Right lobe of liver (tissue), 6 donors: Measurements from ENCODE around the gene TMUB1. TPM values are rescaled to one million over a fixed set of nuclear protein-coding genes. Genes with fewer than 3 reads are reported as not detected.

Experiments
- ATAC-seq, 4 donors: fragments of 200-7000 bp; cut with Tn5 transposase; one replicate each; pipeline ENCODE4 v1.9.1; 2020; ENCODE audit warnings: mild to moderate bottlenecking in 4 of 4, moderate library complexity in 4 of 4
- DNase-seq, 3 donors: peaks; one replicate each; pipeline ENCODE4 v3.0.0-alpha.2; 2020
- H3K27ac ChIP-seq, 3 donors: fragments of 200-600 bp; one replicate each; pipeline ENCODE4 v1.8.0; 2022
- H3K27me3 ChIP-seq, 2 donors: fragments of 200-600 bp; one replicate each; pipeline ENCODE4 v1.8.0; 2022
- H3K36me3 ChIP-seq, 4 donors: fragments of 200-600 bp; sonication (generic) in 1 of 4; one replicate each; pipeline versions ENCODE4 v1.5.1 to v1.8.0; 2017 to 2022; ENCODE audit warnings: control low read depth in 1 of 4
- H3K4me1 ChIP-seq, 4 donors: fragments of 200-600 bp; sonication (generic) in 1 of 4; one replicate each; pipeline versions ENCODE4 v1.5.1 to v1.8.0; 2017 to 2022; ENCODE audit warnings: control low read depth in 1 of 4
- H3K4me3 ChIP-seq, 3 donors: fragments of 200-600 bp; one replicate each; pipeline ENCODE4 v1.8.0; 2022
- H3K9me3 ChIP-seq, 4 donors: fragments of 200-600 bp; sonication (generic) in 1 of 4; one replicate each; pipeline versions ENCODE4 v1.5.1 to v1.8.0; 2017 to 2022; ENCODE audit warnings: control low read depth in 1 of 4
- CTCF ChIP-seq, 4 donors: fragments of 200-600 bp in 3 of 4; fragments of 450-650 bp in 1 of 4; IDR thresholded peaks; one replicate each; pipeline versions ENCODE4 v1.5.1 to v1.8.0; 2016 to 2022; ENCODE audit warnings: antibody characterized with exemption in 4 of 4, mild to moderate bottlenecking in 2 of 4
- POLR2A ChIP-seq: fragments of 450-650 bp; IDR thresholded peaks from one replicate; pipeline ENCODE4 v1.6.1; 2017; ENCODE audit warnings: antibody characterized with exemption, mild to moderate bottlenecking
- WGBS: methylation state at CpG from one replicate; pipeline ENCODE4 v1.1.6; 2018; ENCODE audit warnings: low coverage, low lambda C conversion rate; ENCODE audit not compliant: insufficient coverage; ENCODE audit errors: missing lambda C conversion rate; 5-methylcytosine and 5-hydroxymethylcytosine counted together
- intact Hi-C, 2 donors: fragments of 100-400 bp; cut with DNase I; formaldehyde crosslinking; loops; one replicate each; pipeline versions ENCODE4 v1.11.2 to v1.14.1; 2022
- total RNA-seq, 6 experiments: library from RNA; depleted of rRNA in 2 of 6; stranded (reverse); fragments of >200 nt in 2 of 6; fragmentation: NEBNext Ultra II Directional in 3 of 6; extraction: Animal tissue kit (Norgen Biotek cat#: 25700) in 3 of 6; gene quantifications; one replicate each; pipeline versions ENCODE4 v1.1.0 to v1.2.4, GENCODE V29; 2016 to 2023
- donor health status: DM: no; HTN: yes; CAD: no.
- donor health status: DM: no; HTN: no; CAD: no.
- donor health status: DM: no; HTN: no; CAD: no.
- donor health status: DM: no; HTN: yes; CAD: no.
- donor health status: DM: no; HTN: yes; CAD: no.

TMUB1 gene
- total RNA-seq, 6 experiments from 2014 or later, result 27.7 to 63.1 (median 41.8) TPM

DNA sequence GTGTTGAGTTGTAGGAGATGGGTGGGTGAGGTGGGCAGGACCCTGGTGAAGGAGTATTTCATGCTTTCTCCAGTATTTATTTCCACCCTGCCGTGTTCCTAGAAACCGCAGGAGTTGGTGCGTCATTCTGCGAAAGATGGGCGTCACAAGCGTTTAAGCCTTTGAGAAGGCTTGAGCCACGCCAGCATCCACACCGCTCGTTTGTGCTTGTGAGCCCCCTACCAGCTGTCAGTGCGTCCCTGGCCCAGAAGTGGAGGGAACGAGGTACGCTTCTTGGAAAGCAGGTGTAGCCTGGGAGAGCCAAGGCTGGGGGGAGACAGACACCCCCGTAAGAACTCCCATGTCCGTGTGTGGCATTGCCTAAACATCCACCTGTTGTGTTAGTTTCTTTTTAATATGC is 8.7 kb upstream of the TMUB1 start:
- intact Hi-C loops, result no loop called here
- ATAC-seq (no peak), DNase-seq (no peak)
- H3K4me3 ChIP-seq, result no peak overlapping the region
- H3K9me3 ChIP-seq, result no peaks in the 10 kb centered on the region
- WGBS, result 41% methylated on average over 3 of the region's 14 CpGs
- no peaks in the 10 kb centered on the region for H3K27me3 ChIP-seq
- H3K27ac ChIP-seq, result no peak overlapping the region
- peaks cover 0 to 30% (median 14%) of the 10 kb centered on the region in 4 donors for H3K4me1 ChIP-seq
- H3K36me3 ChIP-seq, result no peaks in the 10 kb centered on the region
- TF ChIP-seq CTCF (IDR thresholded peaks at IDR 0.05) (no peak), POLR2A (no peak)

- TF ChIP-seq CTCF (IDR thresholded peaks at IDR 0.05) (peak; percentile 32 to 49 (median 42)), POLR2A (no peak)
- 69% methylated on average over 3 of the region's 6 CpGs for WGBS
- Histone ChIP-seq H3K4me3 (no peak overlapping the region), H3K27me3 (no peaks in the 10 kb centered on the region), H3K9me3 (no peaks in the 10 kb centered on the region), H3K36me3 (no peaks in the 10 kb centered on the region), H3K27ac (no peak overlapping the region), H3K4me1 (peaks cover 0 to 30% (median 14%) of the 10 kb centered on the region in 4 donors)
- no peak for DNase-seq
- intact Hi-C loops, result no loop called here
- ATAC-seq, result no peak
Observed at GRCh38 chr7:151091431-151091830, 8.1 kb upstream of the TMUB1 start.

- Histone ChIP-seq H3K36me3 (no peaks in the 10 kb centered on the region), H3K9me3 (no peaks in the 10 kb centered on the region), H3K27ac (no peak overlapping the region), H3K27me3 (no peaks in the 10 kb centered on the region), H3K4me3 (no peak overlapping the region), H3K4me1 (peaks cover 0 to 30% (median 14%) of the 10 kb centered on the region in 4 donors)
- WGBS, result 96% methylated on average over 6 of the region's 7 CpGs
- intact Hi-C loops, result no loop called here
- no peak for ATAC-seq
- no peak for DNase-seq
- TF ChIP-seq CTCF (IDR thresholded peaks at IDR 0.05) (no peak), POLR2A (no peak)
Observed at GRCh38 chr7:151091003-151091402, 7.7 kb upstream of the TMUB1 start.

DNA sequence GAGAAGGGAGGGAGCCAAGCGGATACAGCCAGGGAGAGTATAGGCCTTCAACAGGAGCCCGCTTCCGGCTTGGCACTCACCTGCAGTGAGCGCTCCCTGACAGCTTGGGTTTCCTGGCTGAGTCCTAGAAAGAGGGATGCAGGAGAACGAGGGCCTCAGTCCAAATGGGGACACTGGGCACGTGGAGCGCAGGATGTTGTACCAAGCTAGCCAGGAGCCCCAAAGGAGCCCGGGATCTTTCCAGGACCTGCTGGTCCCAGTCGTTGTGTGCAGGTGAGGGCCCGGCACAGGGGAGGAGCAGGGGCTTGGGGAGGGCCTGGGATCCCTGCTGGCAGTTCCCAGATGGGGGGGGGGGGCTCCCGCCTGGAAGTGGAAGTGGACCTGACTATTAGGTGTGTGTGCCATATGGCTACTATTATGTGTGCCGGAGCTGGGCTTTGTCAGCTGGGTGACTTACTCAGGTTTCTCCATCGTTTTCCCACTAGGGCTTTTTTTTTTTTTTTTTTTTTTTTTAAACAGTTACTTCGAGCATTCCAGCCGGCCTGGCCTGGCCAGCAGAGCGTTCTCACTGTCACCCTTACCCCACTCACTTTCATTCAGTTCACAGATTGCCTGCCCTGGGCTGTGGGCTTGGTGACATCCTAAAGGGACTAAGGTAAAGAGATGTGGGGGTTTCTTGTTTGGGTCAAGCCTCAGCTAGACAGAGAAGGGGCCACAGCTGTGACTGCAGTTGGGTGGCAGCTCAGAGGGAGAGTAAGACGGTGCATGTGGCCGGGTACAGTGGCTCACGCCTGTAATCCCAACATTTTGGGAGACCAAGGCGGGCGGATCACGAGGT is 6.8 kb upstream of the TMUB1 start:
- ATAC-seq (no peak), DNase-seq (no peak)
- no peaks in the 10 kb centered on the region for H3K27me3 ChIP-seq
- H3K4me1 ChIP-seq, result peaks cover 0 to 36% (median 20%) of the 10 kb centered on the region in 4 donors
- H3K4me3 ChIP-seq, result no peak overlapping the region
- intact Hi-C loops, result no loop called here
- 75% methylated on average over 8 of the region's 22 CpGs for WGBS
- no peaks in the 10 kb centered on the region for H3K36me3 ChIP-seq
- no peaks in the 10 kb centered on the region for H3K9me3 ChIP-seq
- peak overlapping the region in 2 of 3 donors; percentile 68 to 79 for H3K27ac ChIP-seq
- TF ChIP-seq POLR2A (no peak), CTCF (IDR thresholded peaks at IDR 0.05) (no peak)
